Measurements from ENCODE around the gene MCTP1. TPM values are rescaled to one million over a fixed set of nuclear protein-coding genes. Genes with fewer than 3 reads are reported as not detected.
A peak's percentile ranks its signal among the peaks of the same experiment; 100 is the strongest.

Gene MCTP1
- total and polyA plus RNA-seq, 10 of the 15 experiments (the other 5 are each of a cell fraction or from before 2014, with no cell fraction given): 12.6 to 45.9 (median 18.8) TPM

DNA sequence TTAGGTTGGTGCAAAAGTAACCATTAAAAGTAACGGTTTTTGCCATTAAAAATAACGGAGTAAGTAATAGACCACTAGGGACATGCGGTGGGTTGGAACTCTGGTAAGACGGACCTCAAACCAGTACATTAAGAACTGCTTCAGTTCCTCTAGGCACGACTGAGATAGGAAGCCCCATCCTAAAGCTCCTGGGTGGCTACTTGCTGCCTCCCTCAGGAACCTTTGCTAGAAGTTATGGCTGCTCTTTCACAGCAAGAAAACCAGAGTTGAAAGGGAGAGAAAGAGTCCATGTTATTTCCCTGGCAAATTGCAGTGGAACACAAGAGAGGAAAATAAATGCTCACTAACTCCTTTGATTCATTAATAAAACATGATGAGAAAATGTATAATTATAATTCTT lies 47.6 kb downstream of the MCTP1 start:
- SMC1A ChIA-PET (ENCODE audit: uncharacterized antibody, unreplicated experiment): interaction anchor here (0.7 to 6.3 kb wide), 5 partner anchors 10 to 269 kb away, joined by 3 to 51 read pairs (median 4); no protein-coding TSS in a partner anchor
- no peak overlapping the region for H3K27ac ChIP-seq (ENCODE audit: control insufficient read depth, insufficient read depth)
- POLR2A ChIA-PET: no interaction called here
- 37% methylated on average over 5 of the region's 5 CpGs for WGBS (ENCODE audit: insufficient coverage, insufficient replicate concordance, low lambda C conversion rate, missing lambda C conversion rate)
- no peaks in the 10 kb centered on the region for H3K9me3 ChIP-seq (replicated peaks; ENCODE audit: control insufficient read depth, insufficient read depth, low read length)
- no peaks in the 10 kb centered on the region for H4K20me1 ChIP-seq (ENCODE audit: control insufficient read depth, insufficient read depth)
- ATAC-seq (no peak), DNase-seq (ENCODE audit: low read depth, low spot score) (no peak), FAIRE-seq (no peak)
- H3K36me3 ChIP-seq (ENCODE audit: control insufficient read depth in 2 of 2, insufficient read depth in 2 of 2, low read length in 1 of 2): no peaks in the 10 kb centered on the region
- no peak overlapping the region for H3K9ac ChIP-seq (ENCODE audit: control insufficient read depth, insufficient read depth, low read length)
- CTCF ChIA-PET: interaction anchor here (1.0 to 9.1 kb wide), 5 partner anchors 48 to 405 kb away, joined by 3 to 94 read pairs (median 3); partner anchors contain the start of gene MCTP1
- H3K4me2 ChIP-seq (ENCODE audit: control insufficient read depth, insufficient read depth): no peak overlapping the region
- no peaks in the 10 kb centered on the region for H3K27me3 ChIP-seq (replicated peaks in 1 of 2; ENCODE audit: control insufficient read depth in 2 of 2, insufficient read depth in 2 of 2, low read length in 1 of 2)
- no peaks in the 10 kb centered on the region for H3K79me2 ChIP-seq (ENCODE audit: control insufficient read depth, insufficient read depth, low read length)
- no peak overlapping the region for H3K4me3 ChIP-seq
- TF ChIP-seq, protein P1, sequence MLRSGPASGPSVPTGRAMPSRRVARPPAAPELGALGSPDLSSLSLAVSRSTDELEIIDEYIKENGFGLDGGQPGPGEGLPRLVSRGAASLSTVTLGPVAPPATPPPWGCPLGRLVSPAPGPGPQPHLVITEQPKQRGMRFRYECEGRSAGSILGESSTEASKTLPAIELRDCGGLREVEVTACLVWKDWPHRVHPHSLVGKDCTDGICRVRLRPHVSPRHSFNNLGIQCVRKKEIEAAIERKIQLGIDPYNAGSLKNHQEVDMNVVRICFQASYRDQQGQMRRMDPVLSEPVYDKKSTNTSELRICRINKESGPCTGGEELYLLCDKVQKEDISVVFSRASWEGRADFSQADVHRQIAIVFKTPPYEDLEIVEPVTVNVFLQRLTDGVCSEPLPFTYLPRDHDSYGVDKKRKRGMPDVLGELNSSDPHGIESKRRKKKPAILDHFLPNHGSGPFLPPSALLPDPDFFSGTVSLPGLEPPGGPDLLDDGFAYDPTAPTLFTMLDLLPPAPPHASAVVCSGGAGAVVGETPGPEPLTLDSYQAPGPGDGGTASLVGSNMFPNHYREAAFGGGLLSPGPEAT (IDR thresholded peaks at IDR 0.05; ENCODE audit: low read depth): no peak
- peak; percentile 23; the same call in 1 of the 2 replicates for TF ChIP-seq RAD21 (IDR thresholded peaks at IDR 0.05; ENCODE audit: insufficient read depth, low read depth, low read length)
- TF ChIP-seq, protein P2, sequence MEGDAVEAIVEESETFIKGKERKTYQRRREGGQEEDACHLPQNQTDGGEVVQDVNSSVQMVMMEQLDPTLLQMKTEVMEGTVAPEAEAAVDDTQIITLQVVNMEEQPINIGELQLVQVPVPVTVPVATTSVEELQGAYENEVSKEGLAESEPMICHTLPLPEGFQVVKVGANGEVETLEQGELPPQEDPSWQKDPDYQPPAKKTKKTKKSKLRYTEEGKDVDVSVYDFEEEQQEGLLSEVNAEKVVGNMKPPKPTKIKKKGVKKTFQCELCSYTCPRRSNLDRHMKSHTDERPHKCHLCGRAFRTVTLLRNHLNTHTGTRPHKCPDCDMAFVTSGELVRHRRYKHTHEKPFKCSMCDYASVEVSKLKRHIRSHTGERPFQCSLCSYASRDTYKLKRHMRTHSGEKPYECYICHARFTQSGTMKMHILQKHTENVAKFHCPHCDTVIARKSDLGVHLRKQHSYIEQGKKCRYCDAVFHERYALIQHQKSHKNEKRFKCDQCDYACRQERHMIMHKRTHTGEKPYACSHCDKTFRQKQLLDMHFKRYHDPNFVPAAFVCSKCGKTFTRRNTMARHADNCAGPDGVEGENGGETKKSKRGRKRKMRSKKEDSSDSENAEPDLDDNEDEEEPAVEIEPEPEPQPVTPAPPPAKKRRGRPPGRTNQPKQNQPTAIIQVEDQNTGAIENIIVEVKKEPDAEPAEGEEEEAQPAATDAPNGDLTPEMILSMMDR (IDR thresholded peaks at IDR 0.05 in 2 of 3, conservative IDR thresholded peaks at IDR 0.05 in 1 of 3; ENCODE audit: control insufficient read depth in 2 of 3, extremely low read depth in 1 of 3, insufficient read depth in 1 of 3, low read depth in 3 of 3, low read length in 3 of 3): peak in 1 of 3 experiments; percentile 36; a peak in 1 of 6 replicates
- no peak for TF ChIP-seq EP300 (IDR thresholded peaks at IDR 0.05; ENCODE audit: borderline replicate concordance in 1 of 2, control insufficient read depth in 1 of 2, low read depth in 2 of 2, low read length in 2 of 2)
- in situ Hi-C loops (cut with MboI) (no loop called here), intact Hi-C loops (cut with micrococcal nuclease; ENCODE audit: unreplicated experiment) (loop anchor here (5.0 kb wide), 1 partner anchor 155 kb away; no protein-coding TSS in a partner anchor)
- no peaks in the 10 kb centered on the region for H3K4me1 ChIP-seq (ENCODE audit: control insufficient read depth, insufficient read depth, low read length)
- H2AFZ ChIP-seq (ENCODE audit: control insufficient read depth, low read depth, low read length): no peak overlapping the region
- BruUV-seq (replicated peaks): no TSS peak
- RAD21 ChIA-PET (ENCODE audit: unreplicated experiment): interaction anchor here (0.6 kb wide), 1 partner anchor 268 kb away, joined by 3 read pairs; no protein-coding TSS in a partner anchor

All from GM12878 (cell line).